Superior temporal gyrus (tissue), 1 donor: ENCODE data around the gene NRSN2.

Experiments used
- DNase-seq: peaks from one replicate; pipeline ENCODE4 v3.0.0-alpha.2; 2016; ENCODE audit errors: extremely low spot score

The NRSN2 gene

GRCh38 chr20:346640-347316 lies at the start of gene NRSN2:
Gene NRSN2, plus strand, starts transcription at chr20:347111. Its CDS starts 2,533 bp downstream, at chr20:349644.
- DNase-seq: peak; percentile 36

- peak; percentile 53 for DNase-seq
Observed at GRCh38 chr20:297925-298775, 48.8 kb upstream of the NRSN2 start.

- peak; percentile 27 for DNase-seq
Observed at GRCh38 chr20:298776-299391, 48.0 kb upstream of the NRSN2 start.

GRCh38 chr20:300345-300990 lies 46.4 kb upstream of the NRSN2 start:
- DNase-seq: no peak

GRCh38 chr20:301886-302848 lies 44.7 kb upstream of the NRSN2 start:
- DNase-seq: no peak

GRCh38 chr20:305745-306144 lies 41.2 kb upstream of the NRSN2 start:
- DNase-seq: no peak

- DNase-seq: no peak
Observed at GRCh38 chr20:308427-309038, 38.4 kb upstream of the NRSN2 start.

- no peak for DNase-seq
Observed at GRCh38 chr20:309306-309840, 37.5 kb upstream of the NRSN2 start.

- peak; percentile 100 for DNase-seq
Observed at GRCh38 chr20:309841-310644, 36.9 kb upstream of the NRSN2 start.

- no peak for DNase-seq
Observed at GRCh38 chr20:310645-311044, 36.3 kb upstream of the NRSN2 start.

GRCh38 chr20:311609-312008 lies 35.3 kb upstream of the NRSN2 start:
- DNase-seq: no peak

- DNase-seq: no peak
Observed at GRCh38 chr20:312067-312466, 34.8 kb upstream of the NRSN2 start.

- no peak for DNase-seq
Observed at GRCh38 chr20:312866-313265, 34.0 kb upstream of the NRSN2 start.

- DNase-seq: no peak
Observed at GRCh38 chr20:313402-313801, 33.5 kb upstream of the NRSN2 start.

GRCh38 chr20:313948-314347 lies 33.0 kb upstream of the NRSN2 start:
- no peak for DNase-seq

GRCh38 chr20:316316-317068 lies 30.4 kb upstream of the NRSN2 start:
- no peak for DNase-seq

GRCh38 chr20:324177-325044 lies 22.5 kb upstream of the NRSN2 start:
- DNase-seq: peak; percentile 78
